Measurements from ENCODE around the gene CALHM2.

DNA sequence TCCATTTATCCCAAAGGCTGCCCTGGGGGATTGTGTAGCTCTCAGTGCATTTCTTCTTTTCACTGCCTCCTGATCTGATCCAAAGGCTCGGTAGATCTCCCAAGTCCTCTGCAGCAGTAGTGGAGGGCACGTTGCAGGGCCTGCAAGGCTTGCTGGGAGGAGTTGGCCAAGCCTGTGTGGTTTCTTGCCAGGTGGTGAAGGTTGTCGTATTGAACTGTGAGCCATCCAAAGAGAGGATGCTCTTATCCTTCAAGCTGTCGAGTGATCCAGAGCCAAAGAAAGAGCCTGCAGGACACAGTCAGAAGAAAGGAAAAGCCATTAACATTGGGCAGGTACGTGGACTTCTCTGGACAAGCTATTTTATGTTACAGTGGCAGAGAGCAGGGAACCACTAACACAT, 34.6 kb downstream of the CALHM2 start:
- TF ChIP-seq GATA2 (IDR thresholded peaks at IDR 0.05; ENCODE audit: low read depth, low read length) (no peak), GATA3 (IDR thresholded peaks at IDR 0.05; ENCODE audit: low read depth, low read length) (no peak)

All from SH-SY5Y (cell line).